ENCODE measurements around the gene DYSF.

Gene DYSF

GRCh38 chr2:71456617-71457016, 3.3 kb downstream of the DYSF start:
- DNase-seq (ENCODE audit: low read depth in 1 of 2, low spot score in 1 of 2), result no peak

GRCh38 chr2:71457123-71457915, 4.0 kb downstream of the DYSF start:
- DNase-seq (ENCODE audit: low read depth in 1 of 2, low spot score in 1 of 2), result no peak

GRCh38 chr2:71457923-71458322, 4.6 kb downstream of the DYSF start:
- DNase-seq (ENCODE audit: low read depth in 1 of 2, low spot score in 1 of 2), result no peak

GRCh38 chr2:71458413-71459083, 5.2 kb downstream of the DYSF start:
- no peak for DNase-seq (ENCODE audit: low read depth in 1 of 2, low spot score in 1 of 2)

GRCh38 chr2:71459084-71459431, 5.7 kb downstream of the DYSF start:
- DNase-seq (ENCODE audit: low read depth in 1 of 2, low spot score in 1 of 2), result no peak

GRCh38 chr2:71460056-71460455, 6.7 kb downstream of the DYSF start:
- no peak for DNase-seq (ENCODE audit: low read depth in 1 of 2, low spot score in 1 of 2)

GRCh38 chr2:71460595-71461303, 7.4 kb downstream of the DYSF start:
- DNase-seq (ENCODE audit: low read depth in 1 of 2, low spot score in 1 of 2), result no peak

GRCh38 chr2:71461304-71461671, 7.9 kb downstream of the DYSF start:
- no peak for DNase-seq (ENCODE audit: low read depth in 1 of 2, low spot score in 1 of 2)

GRCh38 chr2:71462056-71462605, 8.8 kb downstream of the DYSF start:
- DNase-seq (ENCODE audit: low read depth in 1 of 2, low spot score in 1 of 2), result no peak

GRCh38 chr2:71462641-71463341, 9.4 kb downstream of the DYSF start:
- no peak for DNase-seq (ENCODE audit: low read depth in 1 of 2, low spot score in 1 of 2)

GRCh38 chr2:71463342-71463654, 9.9 kb downstream of the DYSF start:
- DNase-seq (ENCODE audit: low read depth in 1 of 2, low spot score in 1 of 2), result no peak

- no peak for DNase-seq (ENCODE audit: low read depth in 1 of 2, low spot score in 1 of 2)
Observed at GRCh38 chr2:71464389-71464788, 11.0 kb downstream of the DYSF start.

- DNase-seq (ENCODE audit: low read depth in 1 of 2, low spot score in 1 of 2), result no peak
Observed at GRCh38 chr2:71465356-71465755, 12.0 kb downstream of the DYSF start.

- DNase-seq (ENCODE audit: low read depth in 1 of 2, low spot score in 1 of 2), result no peak
Observed at GRCh38 chr2:71465961-71466300, 12.6 kb downstream of the DYSF start.

GRCh38 chr2:71466301-71467179, 13.2 kb downstream of the DYSF start:
- DNase-seq (ENCODE audit: low read depth in 1 of 2, low spot score in 1 of 2), result no peak

GRCh38 chr2:71467180-71467815, 13.9 kb downstream of the DYSF start:
- DNase-seq (ENCODE audit: low read depth in 1 of 2, low spot score in 1 of 2), result no peak

- no peak for DNase-seq (ENCODE audit: low read depth in 1 of 2, low spot score in 1 of 2)
Observed at GRCh38 chr2:71468279-71469015, 15.1 kb downstream of the DYSF start.

- DNase-seq (ENCODE audit: low read depth in 1 of 2, low spot score in 1 of 2), result no peak
Observed at GRCh38 chr2:71469403-71470398, 16.3 kb downstream of the DYSF start.
